Astrocyte (in vitro differentiated cells and primary cell): ENCODE measurements around the gene CST9L.

Experiments
- EZH2 ChIP-seq: IDR thresholded peaks from 2 replicates; pipeline ENCODE4 v1.6.1; 2012; ENCODE audit warnings: mild to moderate bottlenecking, low read length, inconsistent platforms; ENCODE audit not compliant: insufficient read depth
- TF ChIP-seq, protein P1 (sequence below): IDR thresholded peaks from 2 replicates; pipeline ENCODE4 v1.5.1; 2011; ENCODE audit warnings: low read depth, mild to moderate bottlenecking, inconsistent platforms, low read length, moderate library complexity; ENCODE audit not compliant: insufficient read depth

DNA sequence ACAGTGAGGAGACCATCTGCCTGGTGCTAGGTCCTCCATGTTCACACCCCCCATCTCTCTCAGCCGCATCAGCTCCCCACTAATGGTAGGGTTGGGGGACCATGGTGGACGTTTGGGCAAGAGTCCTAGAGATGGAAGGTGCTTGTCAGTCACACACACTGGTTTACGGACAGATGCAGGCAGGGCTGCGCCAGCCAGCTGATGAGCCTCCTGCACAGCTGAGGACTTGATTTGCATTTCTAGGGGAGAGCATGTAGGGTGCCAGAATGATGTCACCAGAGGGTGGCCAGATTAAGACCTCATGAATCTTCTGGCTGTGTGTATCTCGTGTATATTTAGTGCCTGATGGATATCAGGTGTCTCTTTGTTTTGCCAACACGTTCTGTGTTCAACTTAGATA lies 48.7 kb downstream of the CST9L start:
- TF ChIP-seq, protein P1, sequence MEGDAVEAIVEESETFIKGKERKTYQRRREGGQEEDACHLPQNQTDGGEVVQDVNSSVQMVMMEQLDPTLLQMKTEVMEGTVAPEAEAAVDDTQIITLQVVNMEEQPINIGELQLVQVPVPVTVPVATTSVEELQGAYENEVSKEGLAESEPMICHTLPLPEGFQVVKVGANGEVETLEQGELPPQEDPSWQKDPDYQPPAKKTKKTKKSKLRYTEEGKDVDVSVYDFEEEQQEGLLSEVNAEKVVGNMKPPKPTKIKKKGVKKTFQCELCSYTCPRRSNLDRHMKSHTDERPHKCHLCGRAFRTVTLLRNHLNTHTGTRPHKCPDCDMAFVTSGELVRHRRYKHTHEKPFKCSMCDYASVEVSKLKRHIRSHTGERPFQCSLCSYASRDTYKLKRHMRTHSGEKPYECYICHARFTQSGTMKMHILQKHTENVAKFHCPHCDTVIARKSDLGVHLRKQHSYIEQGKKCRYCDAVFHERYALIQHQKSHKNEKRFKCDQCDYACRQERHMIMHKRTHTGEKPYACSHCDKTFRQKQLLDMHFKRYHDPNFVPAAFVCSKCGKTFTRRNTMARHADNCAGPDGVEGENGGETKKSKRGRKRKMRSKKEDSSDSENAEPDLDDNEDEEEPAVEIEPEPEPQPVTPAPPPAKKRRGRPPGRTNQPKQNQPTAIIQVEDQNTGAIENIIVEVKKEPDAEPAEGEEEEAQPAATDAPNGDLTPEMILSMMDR = no peak
- TF ChIP-seq EZH2 = no peak
